Fibroblast of lung (primary cell): ENCODE measurements around the gene CHRND. TPM values are rescaled to one million over a fixed set of nuclear protein-coding genes. Genes with fewer than 3 reads are reported as not detected.

Experiments
- DNase-seq, 2 donors: peaks; one replicate each; pipeline versions ENCODE4 v3.0.0 to v3.0.0-alpha.2; 2010; ENCODE audit warnings: low read depth in 2 of 2
- H2AFZ ChIP-seq: 2 replicates; pipeline ENCODE4 v1.5.1; 2012; ENCODE audit warnings: low read length, control low read depth, inconsistent platforms
- H3K27ac ChIP-seq: 2 replicates; pipeline ENCODE4 v1.5.1; 2011; ENCODE audit warnings: low read length, control low read depth; ENCODE audit not compliant: insufficient read depth
- H3K27me3 ChIP-seq: 2 replicates; pipeline ENCODE4 v1.5.1; 2011; ENCODE audit warnings: mild to moderate bottlenecking, low read length; ENCODE audit not compliant: control insufficient read depth, insufficient read depth
- H3K36me3 ChIP-seq: 2 replicates; pipeline ENCODE4 v1.5.1; 2011; ENCODE audit warnings: low read length; ENCODE audit not compliant: control insufficient read depth, insufficient read depth
- H3K4me1 ChIP-seq: 2 replicates; pipeline ENCODE4 v1.5.1; 2011; ENCODE audit warnings: low read length; ENCODE audit not compliant: control insufficient read depth, insufficient read depth; ENCODE audit errors: extremely low read depth
- H3K4me2 ChIP-seq: 2 replicates; pipeline ENCODE4 v1.5.1; 2011; ENCODE audit warnings: low read length, control low read depth; ENCODE audit not compliant: insufficient read depth; ENCODE audit errors: extremely low read depth
- H3K4me3 ChIP-seq, 4 experiments: fragments of 200-600 bp in 1 of 4; sonication (generic) in 1 of 4; replicated peaks in 1 of 4; 2 replicates each; pipeline ENCODE4 v1.5.1; 2011 to 2016; ENCODE audit warnings: low read length in 4 of 4, low read depth in 3 of 4, mild to moderate bottlenecking in 3 of 4, control low read depth in 2 of 4, inconsistent platforms in 1 of 4, mixed read lengths in 1 of 4; ENCODE audit not compliant: insufficient read depth in 1 of 4; ENCODE audit errors: control extremely low read depth in 1 of 4
- H3K79me2 ChIP-seq: 2 replicates; pipeline ENCODE4 v1.5.1; 2012; ENCODE audit warnings: mild to moderate bottlenecking, low read length, inconsistent platforms; ENCODE audit not compliant: control insufficient read depth, insufficient read depth
- H3K9ac ChIP-seq: 2 replicates; pipeline ENCODE4 v1.5.1; 2011; ENCODE audit warnings: mild to moderate bottlenecking, low read length, control low read depth; ENCODE audit not compliant: insufficient read depth
- H3K9me3 ChIP-seq: 2 replicates; pipeline ENCODE4 v1.5.1; 2012; ENCODE audit warnings: low read depth, low read length; ENCODE audit not compliant: control insufficient read depth, insufficient read depth
- H4K20me1 ChIP-seq: 2 replicates; pipeline ENCODE4 v1.5.1; 2011; ENCODE audit warnings: low read length; ENCODE audit not compliant: control insufficient read depth, insufficient read depth; ENCODE audit errors: extremely low read depth
- EZH2 ChIP-seq: IDR thresholded peaks from 2 replicates; pipeline ENCODE4 v1.5.1; 2012; ENCODE audit warnings: low read length, control low read depth, mild to moderate bottlenecking; ENCODE audit errors: missing control alignments
- polyA plus RNA-seq, 2 donors: library from polyadenylated mRNA; depleted of rRNA in 1 of 2; stranded (reverse) in 1 of 2; unstranded in 1 of 2; fragments of >200 nt; gene quantifications; 2 replicates each; pipeline ENCODE4 v1.2.1, GENCODE V29; 2011 to 2012; ENCODE audit warnings: missing spikeins in 1 of 2
- total RNA-seq: library from RNA; depleted of rRNA; stranded (reverse); fragments of >200 nt; gene quantifications from 2 replicates; pipeline ENCODE4 v1.2.1, GENCODE V29; 2014
- TF ChIP-seq, protein P1 (sequence below), 2 donors: IDR thresholded peaks in 1 of 2; conservative IDR thresholded peaks in 1 of 2; 1 replicate in 1 of 2; 2 replicates in 1 of 2; pipeline ENCODE4 v1.5.1; 2011 to 2012; ENCODE audit warnings: low read length in 2 of 2, control low read depth in 1 of 2, inconsistent platforms in 1 of 2, low read depth in 1 of 2, mild to moderate bottlenecking in 1 of 2

CHRND gene
- total and polyA plus RNA-seq, 2 donors (not counting 1 experiment from before 2014, with no cell fraction given): not detected

DNA sequence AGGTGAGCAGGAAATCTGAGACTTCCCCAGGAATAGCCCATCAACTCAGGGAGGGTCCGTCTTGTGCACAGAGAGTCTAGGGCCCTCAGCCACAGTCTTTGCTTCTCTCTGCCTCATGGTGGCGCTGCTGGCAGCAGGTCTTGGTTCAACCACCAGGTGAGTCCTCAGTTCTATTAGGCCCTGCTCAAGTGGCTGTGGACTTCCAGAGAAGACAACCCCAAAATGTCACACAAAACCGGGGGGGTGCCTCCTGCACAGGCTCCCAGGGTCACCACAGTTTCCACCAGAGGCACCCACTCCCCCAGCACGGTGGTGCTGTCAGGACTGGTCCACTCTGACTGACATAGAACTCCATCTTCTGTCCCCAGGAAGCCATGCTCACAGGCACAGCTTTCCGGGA is 11.1 kb downstream of the CHRND start:
- peaks cover 6% of the 10 kb centered on the region for H3K27me3 ChIP-seq
- H3K4me3 ChIP-seq: no peak overlapping the region
- H2AFZ ChIP-seq: no peak overlapping the region
- H4K20me1 ChIP-seq: no peaks in the 10 kb centered on the region
- H3K4me2 ChIP-seq: no peak overlapping the region
- no peak for TF ChIP-seq EZH2
- TF ChIP-seq, protein P1, sequence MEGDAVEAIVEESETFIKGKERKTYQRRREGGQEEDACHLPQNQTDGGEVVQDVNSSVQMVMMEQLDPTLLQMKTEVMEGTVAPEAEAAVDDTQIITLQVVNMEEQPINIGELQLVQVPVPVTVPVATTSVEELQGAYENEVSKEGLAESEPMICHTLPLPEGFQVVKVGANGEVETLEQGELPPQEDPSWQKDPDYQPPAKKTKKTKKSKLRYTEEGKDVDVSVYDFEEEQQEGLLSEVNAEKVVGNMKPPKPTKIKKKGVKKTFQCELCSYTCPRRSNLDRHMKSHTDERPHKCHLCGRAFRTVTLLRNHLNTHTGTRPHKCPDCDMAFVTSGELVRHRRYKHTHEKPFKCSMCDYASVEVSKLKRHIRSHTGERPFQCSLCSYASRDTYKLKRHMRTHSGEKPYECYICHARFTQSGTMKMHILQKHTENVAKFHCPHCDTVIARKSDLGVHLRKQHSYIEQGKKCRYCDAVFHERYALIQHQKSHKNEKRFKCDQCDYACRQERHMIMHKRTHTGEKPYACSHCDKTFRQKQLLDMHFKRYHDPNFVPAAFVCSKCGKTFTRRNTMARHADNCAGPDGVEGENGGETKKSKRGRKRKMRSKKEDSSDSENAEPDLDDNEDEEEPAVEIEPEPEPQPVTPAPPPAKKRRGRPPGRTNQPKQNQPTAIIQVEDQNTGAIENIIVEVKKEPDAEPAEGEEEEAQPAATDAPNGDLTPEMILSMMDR (conservative IDR thresholded peaks at IDR 0.05 in 1 of 2, IDR thresholded peaks at IDR 0.05 in 1 of 2; ENCODE audit: low read depth in 1 of 2, low read length in 2 of 2): peak in 1 of 2 donors; percentile 31
- no peaks in the 10 kb centered on the region for H3K4me1 ChIP-seq
- DNase-seq: no peak
- H3K79me2 ChIP-seq: no peaks in the 10 kb centered on the region
- H3K9me3 ChIP-seq: no peaks in the 10 kb centered on the region
- H3K36me3 ChIP-seq: no peaks in the 10 kb centered on the region
- H3K9ac ChIP-seq: no peak overlapping the region
- H3K27ac ChIP-seq: no peak overlapping the region

DNA sequence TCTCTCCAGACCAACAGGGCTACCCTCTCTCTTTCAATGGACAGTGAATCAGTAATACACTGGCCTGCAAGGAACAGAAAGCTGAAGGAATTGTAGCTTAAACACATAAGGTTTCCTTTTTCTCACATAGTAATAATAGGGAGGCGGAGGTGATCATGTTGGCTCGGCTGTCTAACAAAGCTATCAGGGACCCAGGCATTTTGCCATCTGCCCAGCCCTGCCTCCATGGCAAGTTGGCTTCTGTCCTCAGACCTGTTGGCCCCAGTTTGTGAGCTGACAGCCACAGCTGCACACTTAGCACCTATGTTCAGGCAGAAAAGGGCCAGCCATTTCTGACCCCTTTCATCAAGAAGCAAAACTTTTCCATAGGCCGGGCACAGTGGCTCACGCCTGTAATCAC is 11.5 kb downstream of the CHRND start:
- no peak for TF ChIP-seq EZH2
- TF ChIP-seq, protein P1 (conservative IDR thresholded peaks at IDR 0.05 in 1 of 2, IDR thresholded peaks at IDR 0.05 in 1 of 2; ENCODE audit: low read depth in 1 of 2, low read length in 2 of 2): no peak
- Histone ChIP-seq H3K9ac (no peak overlapping the region), H3K9me3 (no peaks in the 10 kb centered on the region), H3K79me2 (no peaks in the 10 kb centered on the region), H3K36me3 (no peaks in the 10 kb centered on the region), H4K20me1 (no peaks in the 10 kb centered on the region), H3K4me2 (no peak overlapping the region), H3K27ac (no peak overlapping the region), H3K4me1 (no peaks in the 10 kb centered on the region), H3K27me3 (peaks cover 6% of the 10 kb centered on the region), H3K4me3 (no peak overlapping the region), H2AFZ (no peak overlapping the region)
- no peak for DNase-seq

DNA sequence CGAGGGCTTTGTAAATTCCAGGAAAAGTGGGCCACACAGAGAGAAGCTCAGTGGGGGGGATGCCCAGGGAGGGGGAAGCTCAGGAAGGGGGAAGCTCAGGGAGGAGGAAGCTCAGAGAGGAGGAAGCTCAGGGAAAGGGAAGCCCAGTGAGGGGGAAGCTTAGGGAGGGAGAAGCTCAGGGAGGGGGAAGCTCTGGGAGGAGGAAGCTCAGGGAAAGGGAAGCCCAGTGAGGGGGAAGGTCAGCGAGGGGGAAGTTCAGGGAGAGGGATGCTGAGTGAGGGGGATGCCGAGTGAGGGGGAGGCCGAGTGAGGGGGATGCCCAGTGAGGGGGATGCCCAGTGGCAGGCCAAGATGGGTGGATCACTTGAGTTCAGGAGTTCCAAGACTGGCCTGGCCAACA is 12.7 kb downstream of the CHRND start:
- H3K4me3 ChIP-seq: no peak overlapping the region
- no peak overlapping the region for H3K4me2 ChIP-seq
- H3K9me3 ChIP-seq: no peaks in the 10 kb centered on the region
- no peak for DNase-seq
- no peak overlapping the region for H3K9ac ChIP-seq
- no peak overlapping the region for H2AFZ ChIP-seq
- H4K20me1 ChIP-seq: no peaks in the 10 kb centered on the region
- TF ChIP-seq, protein P1 (conservative IDR thresholded peaks at IDR 0.05 in 1 of 2, IDR thresholded peaks at IDR 0.05 in 1 of 2; ENCODE audit: low read depth in 1 of 2, low read length in 2 of 2): no peak
- TF ChIP-seq EZH2: no peak
- H3K79me2 ChIP-seq: no peaks in the 10 kb centered on the region
- no peak overlapping the region for H3K27ac ChIP-seq
- H3K27me3 ChIP-seq: peaks cover 6% of the 10 kb centered on the region
- H3K36me3 ChIP-seq: no peaks in the 10 kb centered on the region
- H3K4me1 ChIP-seq: no peaks in the 10 kb centered on the region
